Muscle of arm (tissue), 14 donors: ENCODE data around the gene RPL29. TPM values are rescaled to one million over a fixed set of nuclear protein-coding genes. Genes with fewer than 3 reads are reported as not detected.
A peak's percentile ranks its signal among the peaks of the same experiment; 100 is the strongest.
"Not testable (repeated sequence)": the region's sequence is repeated elsewhere in the genome, so short reads cannot be mapped to it uniquely, and the experiment has no call there.

ENCODE experiments used
- DNase-seq: peaks from one replicate; pipeline ENCODE4 v3.0.0-alpha.2; 2013
- long read RNA-seq, 11 donors: transcript quantifications; one replicate each; lab custom pipeline, GENCODE V29; 2026
- polyA plus RNA-seq, 12 donors: library from polyadenylated mRNA; unstranded; fragments of 120-200 nt; gene quantifications; one replicate each; pipeline ENCODE4 v1.2.1, GENCODE V29; 2013; ENCODE audit not compliant: insufficient read length in 12 of 12

RPL29 gene
- polyA plus RNA-seq = 1,000 to 10,000 TPM in 11 of 12 donors, 100 to 1,000 TPM in 1; 967 to 3,003 (median 2,577) TPM
- long read RNA-seq, donor 1, transcript RPL29-201 (4 exons, 723 nt) = major isoform, 1,002 of 1,288 reads
- long read RNA-seq, donor 1, transcript RPL29-206 (3 exons, 880 nt) = minor isoform, 9 of 1,288 reads
- long read RNA-seq, donor 1, partial matches to known transcripts = 171 of 1,288 reads
- long read RNA-seq, donor 1, other reads (novel, unspliced or antisense) = 106 of 1,288 reads
- long read RNA-seq, donor 2, transcript RPL29-201 (4 exons, 723 nt) = major isoform, 900 of 1,111 reads
- long read RNA-seq, donor 2, partial matches to known transcripts = 140 of 1,111 reads
- long read RNA-seq, donor 2, other reads (novel, unspliced or antisense) = 64 of 1,111 reads
- long read RNA-seq, donor 3, transcript RPL29-201 (4 exons, 723 nt) = major isoform, 498 of 610 reads
- long read RNA-seq, donor 3, partial matches to known transcripts = 69 of 610 reads
- long read RNA-seq, donor 3, other reads (novel, unspliced or antisense) = 41 of 610 reads
- long read RNA-seq, donor 4, transcript RPL29-201 (4 exons, 723 nt) = major isoform, 471 of 666 reads
- long read RNA-seq, donor 4, partial matches to known transcripts = 154 of 666 reads
- long read RNA-seq, donor 4, other reads (novel, unspliced or antisense) = 38 of 666 reads
- long read RNA-seq, donor 5, transcript RPL29-201 (4 exons, 723 nt) = major isoform, 1,309 of 1,748 reads
- long read RNA-seq, donor 5, transcript RPL29-206 (3 exons, 880 nt) = minor isoform, 5 of 1,748 reads
- long read RNA-seq, donor 5, partial matches to known transcripts = 344 of 1,748 reads
- long read RNA-seq, donor 5, other reads (novel, unspliced or antisense) = 88 of 1,748 reads
- long read RNA-seq, donor 6, transcript RPL29-201 (4 exons, 723 nt) = major isoform, 640 of 813 reads
- long read RNA-seq, donor 6, partial matches to known transcripts = 107 of 813 reads
- long read RNA-seq, donor 6, other reads (novel, unspliced or antisense) = 63 of 813 reads
- long read RNA-seq, donor 7, transcript RPL29-201 (4 exons, 723 nt) = major isoform, 499 of 673 reads
- long read RNA-seq, donor 7, partial matches to known transcripts = 125 of 673 reads
- long read RNA-seq, donor 7, other reads (novel, unspliced or antisense) = 45 of 673 reads
- long read RNA-seq, donor 8, transcript RPL29-201 (4 exons, 723 nt) = major isoform, 1,301 of 1,845 reads
- long read RNA-seq, donor 8, partial matches to known transcripts = 372 of 1,845 reads
- long read RNA-seq, donor 8, other reads (novel, unspliced or antisense) = 165 of 1,845 reads
- long read RNA-seq, donor 9, transcript RPL29-201 (4 exons, 723 nt) = major isoform, 792 of 1,122 reads
- long read RNA-seq, donor 9, partial matches to known transcripts = 202 of 1,122 reads
- long read RNA-seq, donor 9, other reads (novel, unspliced or antisense) = 125 of 1,122 reads
- long read RNA-seq, donor 10, transcript RPL29-206 (3 exons, 880 nt) = minor isoform, 6 of 1,464 reads
- long read RNA-seq, donor 10, transcript RPL29-201 (4 exons, 723 nt) = major isoform, 1,187 of 1,464 reads
- long read RNA-seq, donor 10, partial matches to known transcripts = 145 of 1,464 reads
- long read RNA-seq, donor 10, other reads (novel, unspliced or antisense) = 123 of 1,464 reads
- long read RNA-seq, donor 11, transcript RPL29-201 (4 exons, 723 nt) = major isoform, 1,323 of 1,650 reads
- long read RNA-seq, donor 11, transcript RPL29-206 (3 exons, 880 nt) = minor isoform, 6 of 1,650 reads
- long read RNA-seq, donor 11, partial matches to known transcripts = 185 of 1,650 reads
- long read RNA-seq, donor 11, other reads (novel, unspliced or antisense) = 135 of 1,650 reads

DNA sequence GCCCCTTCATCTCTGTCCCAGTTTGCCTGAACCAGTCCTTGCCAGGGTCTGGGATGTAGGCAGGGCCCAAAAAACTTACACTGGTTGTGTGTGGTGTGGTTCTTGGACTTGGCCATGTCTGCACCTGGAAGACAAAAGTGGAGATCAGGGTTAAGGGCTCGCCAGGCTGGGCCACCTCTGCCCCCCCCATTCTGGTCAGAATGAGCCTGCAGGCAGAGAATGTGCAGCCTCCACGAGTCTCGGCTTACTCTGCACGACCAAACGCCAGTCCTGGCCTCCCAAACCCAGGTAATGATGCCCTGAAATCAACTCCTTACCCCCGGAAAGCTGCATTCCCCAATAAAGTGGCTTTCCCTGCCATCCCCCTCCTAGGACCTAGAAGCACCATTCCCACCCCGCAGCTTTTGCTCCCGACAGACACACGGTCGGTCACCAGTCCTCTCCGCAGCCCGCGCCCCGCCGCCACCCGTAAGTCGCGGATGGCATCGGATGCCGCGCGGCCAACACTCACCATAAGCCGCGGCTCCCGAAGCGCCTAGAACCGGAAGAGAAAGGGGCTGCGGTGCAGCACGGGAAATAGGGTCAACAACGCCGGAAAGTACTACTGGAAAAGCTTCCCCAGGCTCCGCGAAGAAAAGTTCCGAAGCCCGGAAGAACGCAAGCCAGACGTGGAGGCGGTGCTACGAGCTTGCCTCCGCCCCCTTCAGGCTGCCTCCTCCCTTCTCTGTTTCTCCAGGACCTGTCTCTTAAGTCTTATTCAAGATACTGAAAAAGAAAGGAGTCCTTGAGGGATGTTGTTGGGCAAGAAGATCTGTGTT is at the start of gene RPL29:
TSS of gene RPL29 (minus strand) at position 550 of the 818 bp plus-strand sequence. CDS start at position 116, 434 bp downstream.
- DNase-seq = peak; percentile 97

DNA sequence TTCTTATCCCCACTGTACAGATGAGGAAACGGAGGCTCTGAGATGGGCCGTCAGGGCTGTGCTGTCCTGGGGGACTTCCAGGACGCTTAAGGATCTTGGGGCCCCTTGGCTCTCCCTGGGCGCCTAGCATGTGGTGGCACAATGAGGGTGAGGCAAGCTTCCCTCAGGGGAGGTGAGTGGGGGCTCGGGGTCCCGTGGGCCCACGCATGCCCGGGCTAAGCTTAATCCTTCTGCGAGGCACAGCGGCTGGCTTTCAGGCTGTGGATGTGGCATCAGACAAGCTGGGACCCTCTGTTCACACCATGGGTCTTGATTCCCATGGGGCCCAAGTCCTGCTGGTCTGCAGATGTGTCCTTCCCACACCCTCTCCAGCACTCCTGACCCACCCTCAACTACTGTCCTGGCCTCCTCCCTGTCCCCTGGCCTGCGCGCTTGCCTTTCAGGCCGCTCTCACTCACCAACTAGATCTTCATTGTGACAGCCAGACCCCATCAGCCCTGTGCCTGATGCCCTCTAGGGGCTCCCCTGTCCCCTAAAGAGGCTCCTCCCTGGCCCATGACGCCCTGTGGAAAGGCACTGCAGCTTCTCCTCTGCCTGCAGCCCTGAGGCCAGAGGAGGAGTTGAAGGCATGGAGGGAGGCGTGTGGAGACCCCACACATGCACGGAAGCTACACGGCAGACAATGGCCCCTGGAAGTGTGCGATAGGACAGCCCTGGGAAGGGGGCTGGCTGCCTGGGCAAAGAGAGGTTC is 49.3 kb upstream of the RPL29 start:
- no peak for DNase-seq

DNA sequence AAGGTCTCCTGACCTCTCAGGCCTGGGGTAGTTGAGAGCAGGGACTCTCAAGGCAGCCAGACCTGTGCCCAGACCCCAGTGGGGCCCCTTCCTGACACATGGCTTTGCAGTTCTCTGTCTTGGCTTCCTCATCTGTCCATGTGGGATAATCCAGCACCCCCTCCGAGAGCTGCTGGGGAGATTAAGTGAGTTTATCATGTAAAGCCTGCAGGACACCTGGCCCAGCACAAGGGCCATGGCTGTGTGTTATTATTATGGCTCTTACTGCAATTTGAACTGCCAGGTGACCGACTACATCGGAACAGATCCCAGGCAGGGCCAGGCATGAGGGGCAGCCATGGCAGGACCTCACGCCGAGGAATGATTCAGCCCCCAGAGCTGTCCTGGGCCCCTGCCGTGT is 48.1 kb upstream of the RPL29 start:
- no peak for DNase-seq

DNA sequence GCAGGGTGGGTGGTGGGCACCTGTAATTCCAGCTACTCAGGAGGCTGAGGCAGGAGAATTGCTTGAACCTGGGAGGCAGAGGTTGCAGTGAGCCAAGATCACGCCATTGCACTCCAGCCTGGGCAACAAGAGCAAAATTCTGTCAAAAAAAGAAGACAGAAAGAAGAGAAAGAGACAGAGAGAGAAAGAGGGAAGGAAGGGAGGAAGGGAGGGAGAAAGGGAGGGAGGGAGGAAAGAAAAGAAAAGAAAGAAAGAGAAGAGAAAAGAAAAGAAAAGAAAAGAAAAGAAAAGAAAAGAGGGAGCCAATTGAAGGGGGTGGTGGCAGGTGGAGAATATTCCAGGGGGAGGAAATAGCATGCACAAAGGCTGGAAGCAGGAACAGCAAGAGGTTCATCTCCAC is 47.3 kb upstream of the RPL29 start:
- DNase-seq = not testable (repeated sequence)

DNA sequence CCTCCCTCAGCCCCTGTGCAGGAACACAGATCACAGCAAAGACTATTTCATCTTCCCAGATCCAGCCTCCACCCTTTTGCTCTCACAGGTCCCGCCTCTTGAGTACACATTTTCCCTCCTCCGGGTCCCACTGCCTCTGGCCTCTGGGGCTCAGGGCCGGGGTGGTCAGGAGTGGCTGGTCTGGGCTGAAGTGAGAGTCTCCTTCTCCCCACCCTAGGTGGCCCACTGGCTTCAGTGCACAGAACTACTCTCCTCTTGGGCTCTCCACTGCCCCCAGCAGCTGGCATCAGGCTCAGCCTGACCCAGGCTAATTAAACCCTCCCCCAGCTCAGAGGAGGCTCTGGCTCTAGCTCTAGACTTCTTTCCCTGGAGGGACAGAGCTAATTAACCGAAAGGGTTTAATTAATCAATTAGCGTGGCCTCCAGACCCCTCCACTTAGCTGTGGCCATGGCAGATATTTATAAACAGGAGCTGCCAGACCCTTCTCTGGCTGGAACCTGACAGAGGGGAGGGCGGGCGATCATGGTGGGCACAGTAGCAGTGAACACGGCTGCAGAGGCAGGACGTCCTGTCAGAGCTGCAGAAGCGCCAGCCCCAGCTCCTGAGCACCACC is 45.5 kb upstream of the RPL29 start:
- no peak for DNase-seq

DNA sequence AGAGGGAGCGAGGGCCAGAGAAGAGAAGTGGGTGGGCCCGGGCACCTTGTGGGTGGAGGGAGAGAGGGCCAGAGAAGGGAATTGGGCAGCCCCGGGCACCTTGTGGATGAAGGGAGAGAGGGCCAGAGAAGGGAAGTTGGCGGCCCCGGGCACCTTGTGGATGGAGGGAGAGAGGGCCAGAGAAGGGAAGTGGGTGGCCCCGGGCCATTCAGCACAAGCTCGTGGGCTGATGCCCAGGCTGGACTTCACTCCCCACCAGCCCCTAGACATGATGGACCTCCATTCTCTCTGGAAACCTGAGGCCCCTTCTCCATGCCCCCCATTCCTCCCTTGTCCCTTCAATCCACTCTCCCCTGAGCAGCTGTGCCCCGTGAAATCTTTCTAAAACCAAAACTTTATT is 44.9 kb upstream of the RPL29 start:
- no peak for DNase-seq

DNA sequence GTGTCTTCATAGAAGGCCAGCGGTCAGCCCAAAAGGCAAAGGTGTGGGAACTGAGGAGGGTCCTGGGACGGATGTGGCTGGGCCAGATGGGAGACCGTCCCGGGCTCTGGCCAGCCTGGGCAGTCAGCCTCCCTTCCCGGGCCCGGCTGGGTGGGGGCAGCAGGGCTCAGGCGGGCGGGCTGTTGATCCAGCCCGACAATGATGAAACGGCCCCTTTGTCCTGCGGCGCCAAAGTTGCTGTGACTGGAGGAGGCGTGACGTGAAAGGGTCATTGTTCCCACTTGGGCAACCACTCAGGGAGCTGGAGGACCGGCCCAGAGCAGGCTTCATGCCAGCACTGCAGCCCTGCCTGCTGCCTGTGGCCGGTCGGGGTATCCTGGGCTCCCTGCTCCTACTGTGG is 44.2 kb upstream of the RPL29 start:
- no peak for DNase-seq

DNA sequence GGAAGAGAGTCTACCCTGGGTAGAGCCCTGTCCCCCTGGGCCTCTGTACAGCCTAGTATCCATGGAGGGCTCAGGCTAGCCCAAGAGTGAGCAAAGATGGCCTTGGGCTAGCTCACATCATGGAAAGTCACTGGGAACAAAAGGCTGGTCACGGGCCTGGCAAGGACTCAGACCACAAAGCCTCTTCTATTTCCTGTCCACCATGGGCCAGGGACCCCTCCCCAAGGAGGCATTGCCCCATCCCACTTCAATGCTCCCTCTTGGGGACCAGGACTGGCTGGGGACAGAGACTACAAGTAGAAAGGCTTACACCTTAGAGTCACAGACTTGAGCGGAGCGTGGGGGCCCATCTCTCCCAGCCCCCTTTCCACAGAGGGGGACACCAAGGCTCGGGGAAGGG is 43.7 kb upstream of the RPL29 start:
- DNase-seq = no peak

DNA sequence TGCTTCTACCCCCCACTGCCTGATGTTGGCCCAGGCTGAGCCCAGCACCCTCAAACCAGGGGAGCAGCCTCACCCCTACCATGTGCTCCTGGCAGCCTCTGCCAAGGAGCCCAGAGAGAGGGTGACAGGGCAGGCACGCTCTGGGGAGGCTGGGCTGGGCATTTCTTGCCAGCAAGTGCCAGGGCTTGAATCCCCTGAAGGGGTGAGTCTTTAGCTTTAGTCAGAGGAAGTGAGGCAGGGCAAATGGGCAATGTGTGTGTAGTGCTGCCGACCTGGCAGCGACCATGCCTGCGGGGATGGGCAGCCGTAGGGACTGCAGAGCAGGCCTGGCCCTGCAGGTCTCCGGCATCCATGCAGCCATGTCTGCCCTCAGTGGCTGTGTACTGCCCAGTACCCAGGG is 42.5 kb upstream of the RPL29 start:
- DNase-seq = no peak

DNA sequence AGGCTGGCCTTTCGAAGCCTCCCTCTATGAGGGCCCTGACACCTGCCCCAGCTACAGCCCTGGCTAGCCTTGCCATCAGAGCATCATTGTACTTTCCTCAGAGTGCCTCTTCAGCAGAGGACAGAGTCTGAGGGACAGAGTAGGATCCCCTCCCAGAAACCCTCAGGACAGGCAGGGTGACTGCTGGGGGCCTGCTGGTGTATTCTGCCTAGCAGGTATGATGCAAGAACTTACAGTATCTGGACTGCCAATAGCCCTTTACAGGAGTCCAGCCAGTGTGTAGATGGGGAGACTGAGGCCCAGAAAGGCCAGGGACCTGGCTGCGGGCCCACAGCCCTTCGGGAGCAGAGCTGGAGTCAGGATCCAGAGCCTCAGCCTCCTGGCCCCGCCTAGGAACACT is 41.6 kb upstream of the RPL29 start:
- no peak for DNase-seq

DNA sequence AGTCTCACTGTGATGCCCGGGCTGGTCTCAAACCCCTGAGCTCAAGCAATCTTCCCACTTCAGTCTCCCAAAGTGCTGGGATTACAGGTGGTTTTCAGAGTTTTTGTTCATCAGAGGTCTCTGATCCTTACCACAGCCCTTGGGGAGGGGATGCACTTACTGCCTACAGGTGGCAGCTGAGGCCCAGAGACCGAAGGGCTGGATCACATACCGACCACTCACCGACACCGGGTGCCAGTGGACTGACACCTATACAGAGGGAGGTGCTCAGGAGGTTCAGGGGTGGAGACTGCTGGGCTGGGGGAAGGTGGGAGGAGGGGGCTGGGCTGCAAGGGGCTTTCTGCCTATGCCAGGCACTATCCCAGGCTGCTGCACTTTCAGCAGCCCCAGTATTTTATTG is 41.1 kb upstream of the RPL29 start:
- DNase-seq = no peak

DNA sequence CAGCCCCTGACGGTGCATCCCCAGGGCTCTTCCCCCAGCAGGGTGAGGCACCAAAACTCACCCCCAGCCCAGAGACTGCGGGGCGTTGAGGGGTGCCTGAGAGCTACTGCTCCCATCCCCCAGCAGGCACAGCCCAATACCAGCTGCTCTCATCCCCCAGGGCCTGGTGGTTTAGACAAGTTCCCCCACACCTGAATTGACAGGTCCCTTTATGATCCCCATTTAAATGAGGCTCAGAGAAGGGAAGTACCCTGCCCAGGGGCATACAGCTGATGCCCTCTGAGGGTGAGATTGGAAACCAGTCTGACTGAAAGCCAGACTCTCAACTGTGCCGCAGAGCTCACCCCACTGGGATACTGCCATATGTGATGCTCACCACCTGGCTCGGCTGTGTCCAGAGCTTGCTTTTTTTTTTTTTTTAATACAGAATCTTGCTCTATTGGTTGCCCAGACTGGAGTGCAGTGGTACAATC is 40.6 kb upstream of the RPL29 start:
- no peak for DNase-seq

DNA sequence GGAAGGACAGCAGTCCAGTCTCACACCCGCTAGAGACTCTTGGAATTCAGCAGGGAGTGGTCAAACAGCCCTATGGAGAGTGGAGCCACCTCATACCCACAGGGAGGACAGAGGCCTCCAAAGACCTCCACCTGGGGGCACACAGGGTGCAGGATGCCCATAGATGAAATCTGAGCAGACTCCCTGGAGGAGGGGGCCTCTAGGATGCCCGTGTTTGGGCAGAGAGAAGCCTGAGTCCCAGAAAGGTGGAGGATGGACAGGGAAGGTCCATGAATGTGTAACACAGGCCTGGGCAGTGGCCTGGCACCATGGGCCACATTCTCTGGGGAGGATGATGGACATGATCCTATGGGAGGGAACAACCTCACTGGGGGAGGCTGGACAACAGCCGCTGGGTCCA is 39.0 kb upstream of the RPL29 start:
- DNase-seq = no peak

DNA sequence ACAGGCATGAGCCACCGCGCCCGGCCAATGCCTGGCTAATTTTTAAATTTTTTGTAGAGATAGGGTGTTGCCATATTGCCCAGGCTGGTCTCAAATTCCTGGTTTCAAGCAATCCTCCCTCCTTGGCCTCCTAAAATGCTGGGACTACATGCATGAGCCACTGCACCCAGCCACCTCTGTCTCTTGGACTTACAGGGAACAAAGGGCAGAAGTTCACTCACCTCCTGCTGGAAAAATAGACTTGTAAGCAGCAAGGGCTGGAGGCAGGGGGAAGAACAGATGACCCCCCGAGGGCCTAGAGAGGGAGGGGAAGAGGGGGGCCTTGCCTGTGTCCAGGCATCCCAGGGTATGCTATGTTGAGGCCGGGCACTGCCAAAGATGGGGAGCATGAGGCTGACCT is 38.5 kb upstream of the RPL29 start:
- DNase-seq = no peak

DNA sequence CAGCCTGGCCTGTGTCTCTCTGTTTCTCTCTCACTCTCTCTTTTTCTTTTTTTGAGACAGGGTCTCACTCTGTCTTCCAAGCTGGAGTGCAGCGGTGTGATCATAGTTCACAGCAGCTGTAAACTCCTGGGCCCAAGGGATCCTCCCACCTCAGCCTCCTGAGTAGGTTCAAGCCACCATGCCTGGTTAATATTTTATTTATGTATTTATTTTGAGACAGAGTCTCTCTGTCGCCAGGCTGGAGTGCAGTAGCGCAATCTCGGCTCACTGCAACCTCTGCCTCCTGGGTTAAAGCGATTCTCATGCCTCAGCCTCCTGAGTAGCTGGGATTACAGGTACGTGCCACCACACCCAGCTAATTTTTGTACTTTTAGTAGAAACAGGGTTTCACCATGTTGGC is 38.1 kb upstream of the RPL29 start:
- not testable (repeated sequence) for DNase-seq

DNA sequence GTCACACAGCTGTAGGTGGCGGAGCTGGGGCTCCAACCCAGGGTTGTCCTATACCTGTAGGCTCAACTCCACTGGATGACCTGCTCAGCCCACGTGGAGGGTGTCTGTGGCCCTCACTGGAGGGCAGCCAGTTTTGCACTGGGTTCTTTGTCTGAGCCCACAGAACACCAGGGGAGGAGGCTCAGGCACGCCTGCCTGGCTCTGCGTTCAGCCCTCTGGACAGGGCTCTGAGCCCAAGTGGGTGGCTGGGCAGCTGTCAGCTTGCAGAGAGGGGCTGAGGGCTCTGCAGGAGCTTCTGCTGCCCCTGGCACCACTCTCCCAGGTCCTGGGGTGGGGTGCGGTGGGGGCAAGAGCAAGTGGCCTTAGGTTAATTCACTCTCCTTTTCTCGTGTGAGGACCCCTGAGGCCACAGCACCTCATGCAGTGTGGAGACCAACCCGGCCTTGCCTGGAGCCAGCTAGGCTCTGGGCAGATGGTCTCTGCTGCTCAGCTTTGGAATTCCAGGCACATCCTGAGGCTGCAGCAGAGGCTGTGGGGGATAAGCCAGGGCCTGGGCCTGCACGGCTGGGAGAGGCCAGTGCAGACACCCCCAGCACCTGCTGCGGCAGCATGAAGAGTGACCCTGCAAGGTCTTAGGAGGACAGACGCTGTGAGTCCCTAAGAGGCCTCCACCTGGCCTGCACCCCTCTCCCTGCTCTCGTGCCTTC is 37.2 kb upstream of the RPL29 start:
- DNase-seq = no peak

DNA sequence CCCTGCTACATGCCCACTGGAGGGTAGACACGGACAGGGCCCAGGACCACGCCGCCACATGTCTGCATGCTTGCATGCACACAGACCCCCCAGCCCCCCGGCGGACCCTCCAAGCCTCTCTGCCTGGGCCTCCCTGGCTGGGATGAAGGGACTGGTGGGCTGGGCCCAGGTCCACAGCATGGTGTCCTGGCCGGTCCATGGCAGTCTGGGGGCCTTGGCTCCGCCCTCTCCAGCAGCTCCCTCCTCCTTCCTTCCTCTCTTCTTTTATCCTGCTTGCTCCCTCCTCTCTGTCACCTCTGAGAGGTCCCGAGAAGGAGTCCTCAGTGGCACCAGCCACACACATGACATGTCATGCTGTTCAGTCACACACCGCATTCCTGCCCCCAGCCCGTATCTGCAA is 36.2 kb upstream of the RPL29 start:
- no peak for DNase-seq
